K562 (cell line): ENCODE measurements around the gene RNF207. TPM values are rescaled to one million over a fixed set of nuclear protein-coding genes. Genes with fewer than 3 reads are reported as not detected.
A peak's percentile ranks its signal among the peaks of the same experiment; 100 is the strongest.

Experiments used
- ATAC-seq: fragments of 200-7000 bp; cut with Tn5 transposase; 3 replicates; pipeline ENCODE4 v1.9.1; 2020; ENCODE audit warnings: moderate library complexity
- BruUV-seq: library from RNA; stranded (reverse); fragments of 400-500 nt; replicated peaks from 2 replicates; lab custom pipeline; 2021; lab: Mats Ljungman, UMichigan
- CTCF ChIA-PET: fragments of 300-600 bp; formaldehyde crosslinking; extraction: SDS; loops from one replicate; lab custom pipeline; 2021; ENCODE audit warnings: low intra/inter-chr PET ratio; lab: Yijun Ruan, JAX
- POLR2A ChIA-PET: fragments of 300-600, 350-650 bp; sonication (Branson Sonifier 250); formaldehyde crosslinking; extraction: SDS; loops from one replicate; lab custom pipeline; 2021; ENCODE audit warnings: antibody characterized with exemption, inconsistent platforms; lab: Yijun Ruan, JAX
- DNase-seq, 4 experiments: peaks; one replicate each; pipeline versions ENCODE4 v3.0.0 to v3.0.0-alpha.2; 2011 to 2018; ENCODE audit warnings: low spot score in 3 of 4, mixed read lengths in 3 of 4; ENCODE audit errors: extremely low read depth in 1 of 4
- FAIRE-seq: peaks from 2 replicates; lab custom pipeline; 2011; peaks lifted over from hg19 to GRCh38; lab: Jason Lieb, UNC
- H2AFZ ChIP-seq: 2 replicates; pipeline ENCODE4 v1.6.0; 2011; ENCODE audit warnings: low read depth, low read length, control low read depth, inconsistent platforms
- H3K27ac ChIP-seq: fragments of 200-600 bp; 3 replicates; pipeline ENCODE4 v1.8.0; 2011; ENCODE audit warnings: low read depth, mild to moderate bottlenecking, control low read depth, inconsistent platforms, low read length, moderate library complexity, mixed read lengths; ENCODE audit errors: extremely low read depth
- H3K27me3 ChIP-seq, 2 experiments: fragments of 300-600 bp in 1 of 2; 2 replicates in 1 of 2; 3 replicates in 1 of 2; pipeline versions ENCODE4 v1.6.0 to v1.8.0; 2011; ENCODE audit warnings: inconsistent platforms in 2 of 2, low read length in 2 of 2, mild to moderate bottlenecking in 1 of 2, mixed read lengths in 1 of 2, moderate library complexity in 1 of 2; ENCODE audit not compliant: control insufficient read depth in 2 of 2, insufficient read depth in 2 of 2
- H3K36me3 ChIP-seq: fragments of 300-600 bp; 3 replicates; pipeline ENCODE4 v1.8.0; 2011; ENCODE audit warnings: mild to moderate bottlenecking, low read length, inconsistent platforms; ENCODE audit not compliant: control insufficient read depth, insufficient read depth
- H3K4me1 ChIP-seq, 2 experiments: fragments of 200-600 bp in 1 of 2; replicated peaks in 1 of 2; 2 replicates in 1 of 2; 3 replicates in 1 of 2; pipeline versions ENCODE4 v1.5.1 to v1.8.0; 2011; ENCODE audit warnings: inconsistent platforms in 2 of 2, low read length in 2 of 2, mild to moderate bottlenecking in 1 of 2, mixed read lengths in 1 of 2, moderate library complexity in 1 of 2; ENCODE audit not compliant: control insufficient read depth in 2 of 2, insufficient read depth in 2 of 2
- H3K4me2 ChIP-seq: 2 replicates; pipeline ENCODE4 v1.6.1; 2011; ENCODE audit warnings: low read length, control low read depth, inconsistent platforms, mixed read lengths; ENCODE audit not compliant: insufficient read depth
- H3K4me3 ChIP-seq: fragments of 200-600 bp; sonication (generic), shearing (Covaris generic); 2 replicates; pipeline ENCODE4 v1.5.1; 2016; ENCODE audit warnings: control low read depth, inconsistent platforms
- H3K79me2 ChIP-seq: fragments of 200-600 bp; 3 replicates; pipeline ENCODE4 v1.8.0; 2011; ENCODE audit warnings: low read length, inconsistent platforms; ENCODE audit not compliant: control insufficient read depth, insufficient read depth
- H3K9ac ChIP-seq, 2 experiments: 2 replicates each; pipeline versions ENCODE4 v1.6.0 to v1.6.1; 2011; ENCODE audit warnings: low read depth in 2 of 2, low read length in 2 of 2, control low read depth in 1 of 2, inconsistent platforms in 1 of 2, mild to moderate bottlenecking in 1 of 2, mixed read lengths in 1 of 2; ENCODE audit not compliant: insufficient read depth in 1 of 2
- H3K9me1 ChIP-seq: one replicate; pipeline ENCODE4 v1.6.0; 2011; ENCODE audit warnings: inconsistent platforms, mild to moderate bottlenecking, low read length, moderate library complexity; ENCODE audit not compliant: control insufficient read depth, insufficient read depth
- H3K9me3 ChIP-seq: replicated peaks from 2 replicates; pipeline ENCODE4 v1.5.1; 2011; ENCODE audit warnings: low read depth, low read length, inconsistent platforms; ENCODE audit not compliant: control insufficient read depth, insufficient read depth
- H4K20me1 ChIP-seq: replicated peaks from 2 replicates; pipeline ENCODE4 v1.6.1; 2011; ENCODE audit warnings: low read length, inconsistent platforms, mixed read lengths; ENCODE audit not compliant: control insufficient read depth, insufficient read depth
- CEBPG ChIP-seq, 3 experiments: fragments of 200-800 bp in 1 of 3; sonication (Bioruptor generic) in 1 of 3; sonication (generic) in 1 of 3; formaldehyde crosslinking in 1 of 3; IDR thresholded peaks in 2 of 3; conservative IDR thresholded peaks in 1 of 3; 2 replicates each; pipeline versions ENCODE4 v1.6.1 to v1.8.0; 2016 to 2022; ENCODE audit warnings: missing compliant biosample characterization in 2 of 3, missing genetic modification characterization in 2 of 3, mild to moderate bottlenecking in 1 of 3, missing genetic modification reagents in 1 of 3
- GATAD2A ChIP-seq: fragments of 450-650 bp; IDR thresholded peaks from 2 replicates; pipeline ENCODE4 v1.6.1; 2017
- HNRNPLL ChIP-seq: fragments of 200-400 bp; formaldehyde crosslinking; IDR thresholded peaks from 2 replicates; pipeline ENCODE4 v1.6.1; 2017; ENCODE audit warnings: low read length, low read depth, mild to moderate bottlenecking; ENCODE audit not compliant: poor library complexity, severe bottlenecking
- ZC3H8 ChIP-seq: fragments of 450-650 bp; IDR thresholded peaks from 2 replicates; pipeline ENCODE4 v1.6.1; 2017
- WGBS: fragments of 100-300 bp; shearing (Covaris generic); methylation state at CpG from one replicate; pipeline ENCODE4 v1.1.6; 2016; ENCODE audit warnings: low coverage, mixed read lengths; ENCODE audit not compliant: insufficient coverage; ENCODE audit errors: missing lambda C conversion rate; 5-methylcytosine and 5-hydroxymethylcytosine counted together
- in situ Hi-C: fragments of 300-500 bp; cut with MboI; formaldehyde crosslinking; loops from 4 replicates; pipeline ENCODE4 v1.15.0; 2018; ENCODE audit warnings: inconsistent platforms, mixed read lengths
- intact Hi-C: fragments of 100-400 bp; cut with micrococcal nuclease; formaldehyde crosslinking; loops from 2 replicates; pipeline ENCODE4 v1.14.2; 2022
- polyA plus RNA-seq, 8 experiments: library from polyadenylated mRNA; depleted of rRNA in 4 of 8; stranded (reverse) in 5 of 8; unstranded in 3 of 8; fragments of >200 nt; fragmentation: Nextera tagmentation in 2 of 8; fragmentation: Illumina TruSeq in 1 of 8; extraction: Ambion mirVana in 2 of 8; extraction: Trizol in 1 of 8; gene quantifications; 2 replicates each; pipeline versions ENCODE4 v1.2.1 to v1.2.3, GENCODE V29; 2011 to 2014; ENCODE audit warnings: inconsistent platforms in 1 of 8, missing spikeins in 1 of 8
- total RNA-seq, 7 experiments: library from RNA; depleted of rRNA in 6 of 7; stranded (reverse); fragments of >200 nt in 6 of 7; fragmentation: Illumina TruSeq in 2 of 7; extraction: Trizol in 2 of 7; gene quantifications; 2 replicates each; pipeline versions ENCODE4 v1.2.1 to v1.2.3, GENCODE V29; 2011 to 2021; ENCODE audit warnings: low replicate concordance in 1 of 7
- TF ChIP-seq, protein P1 (sequence below), 2 experiments: fragments of 450-650 bp; formaldehyde crosslinking in 1 of 2; IDR thresholded peaks; 2 replicates each; pipeline versions ENCODE4 v1.4.0 to v1.6.1; 2014 to 2020; ENCODE audit warnings: mild to moderate bottlenecking in 2 of 2, borderline replicate concordance in 1 of 2, low read depth in 1 of 2

The RNF207 gene
- total and polyA plus RNA-seq, 9 of the 15 experiments (the other 6 are each of a cell fraction or from before 2014, with no cell fraction given) = 2.7 to 30.6 (median 12.9) TPM

DNA sequence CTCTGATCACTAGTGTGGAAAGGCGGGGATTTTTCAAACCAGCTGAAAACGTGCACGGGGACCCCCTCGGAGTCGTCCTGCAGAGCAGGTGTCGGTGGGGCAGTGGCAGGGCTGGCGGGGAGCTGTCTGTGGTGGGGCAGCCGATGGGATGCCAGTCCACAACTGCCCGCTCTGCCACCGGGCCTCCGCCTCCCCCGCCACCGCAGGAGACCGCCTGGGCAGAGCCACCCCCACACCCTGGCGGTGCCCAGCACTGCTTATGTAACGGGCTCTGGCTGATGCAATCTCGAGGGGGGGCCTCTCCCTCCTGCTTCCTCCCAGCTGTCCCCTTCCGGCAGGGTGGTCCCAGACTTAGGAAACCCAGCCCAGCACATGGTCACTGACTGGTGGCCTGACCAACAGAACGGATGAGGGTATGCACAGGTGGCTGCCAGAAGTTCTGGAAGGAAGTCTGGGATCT is 35.1 kb upstream of the RNF207 start:
- Histone ChIP-seq H3K9ac (no peak overlapping the region; a peak in 1 of 4 replicates), H4K20me1 (peaks cover 39% of the 10 kb centered on the region), H3K79me2 (no peaks in the 10 kb centered on the region), H3K4me2 (no peak overlapping the region), H2AFZ (no peak overlapping the region), H3K27me3 (peaks cover 27 to 57% of the 10 kb centered on the region in 2 experiments), H3K9me3 (no peaks in the 10 kb centered on the region), H3K27ac (no peak overlapping the region), H3K36me3 (no peaks in the 10 kb centered on the region), H3K4me3 (no peak overlapping the region), H3K9me1 (no peaks in the 10 kb centered on the region), H3K4me1 (peaks cover 0 to 33% of the 10 kb centered on the region in 2 experiments; a peak in 2 of 5 replicates)
- ChIA-PET POLR2A (interaction anchor here (0.7 to 1.3 kb wide), 2 partner anchors 10 to 12 kb away, joined by 5 read pairs; no protein-coding TSS in a partner anchor), CTCF (no interaction called here)
- TF ChIP-seq CEBPG (CRISPR knock-in tag; IDR thresholded peaks at IDR 0.05) (peak; percentile 9; the same call in 1 of the 2 replicates), CEBPG (tag; conservative IDR thresholded peaks at IDR 0.05 in 1 of 2, IDR thresholded peaks at IDR 0.05 in 1 of 2) (no peak; a peak in 1 of 4 replicates), GATAD2A (no peak)
- intact Hi-C loops = no loop called here
- FAIRE-seq (no peak), DNase-seq (no peak), ATAC-seq (no peak)
- in situ Hi-C loops = no loop called here
- 38% methylated on average over 18 of the region's 19 CpGs for WGBS
- BruUV-seq = no TSS peak

DNA sequence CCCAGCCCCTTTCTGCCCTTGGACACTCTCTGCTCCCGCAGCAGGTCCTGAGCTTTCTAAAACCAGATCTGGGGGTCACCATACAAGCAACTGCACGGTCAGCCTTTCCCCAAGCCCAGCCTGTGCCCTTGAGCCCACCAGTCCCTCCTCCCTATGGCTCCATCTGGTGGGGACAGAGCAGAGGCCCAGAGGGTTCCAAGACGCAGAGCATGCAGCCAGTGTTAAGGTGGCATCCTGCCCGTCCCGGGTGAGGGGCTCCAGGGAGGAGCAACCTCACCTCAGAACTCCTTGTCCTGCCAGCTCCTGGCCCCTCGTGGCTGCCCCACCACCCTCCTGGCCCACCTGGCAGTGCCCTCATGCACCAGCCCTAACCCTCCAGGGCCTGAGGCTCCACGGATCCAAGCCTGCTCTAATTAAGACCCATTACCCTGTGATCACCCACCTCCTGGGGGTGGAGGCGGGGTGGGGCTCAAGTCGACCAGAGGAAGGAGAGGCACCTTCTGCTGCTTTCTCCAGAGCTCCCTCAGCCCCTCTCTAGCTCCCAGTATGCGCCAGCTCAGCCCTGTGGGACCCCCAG is 34.3 kb upstream of the RNF207 start:
- peak; percentile 81 for ATAC-seq
- 12% methylated on average over 10 of the region's 10 CpGs for WGBS
- in situ Hi-C loops = no loop called here
- TF ChIP-seq HNRNPLL (no peak), ZC3H8 (no peak)
- TF ChIP-seq, protein P1, sequence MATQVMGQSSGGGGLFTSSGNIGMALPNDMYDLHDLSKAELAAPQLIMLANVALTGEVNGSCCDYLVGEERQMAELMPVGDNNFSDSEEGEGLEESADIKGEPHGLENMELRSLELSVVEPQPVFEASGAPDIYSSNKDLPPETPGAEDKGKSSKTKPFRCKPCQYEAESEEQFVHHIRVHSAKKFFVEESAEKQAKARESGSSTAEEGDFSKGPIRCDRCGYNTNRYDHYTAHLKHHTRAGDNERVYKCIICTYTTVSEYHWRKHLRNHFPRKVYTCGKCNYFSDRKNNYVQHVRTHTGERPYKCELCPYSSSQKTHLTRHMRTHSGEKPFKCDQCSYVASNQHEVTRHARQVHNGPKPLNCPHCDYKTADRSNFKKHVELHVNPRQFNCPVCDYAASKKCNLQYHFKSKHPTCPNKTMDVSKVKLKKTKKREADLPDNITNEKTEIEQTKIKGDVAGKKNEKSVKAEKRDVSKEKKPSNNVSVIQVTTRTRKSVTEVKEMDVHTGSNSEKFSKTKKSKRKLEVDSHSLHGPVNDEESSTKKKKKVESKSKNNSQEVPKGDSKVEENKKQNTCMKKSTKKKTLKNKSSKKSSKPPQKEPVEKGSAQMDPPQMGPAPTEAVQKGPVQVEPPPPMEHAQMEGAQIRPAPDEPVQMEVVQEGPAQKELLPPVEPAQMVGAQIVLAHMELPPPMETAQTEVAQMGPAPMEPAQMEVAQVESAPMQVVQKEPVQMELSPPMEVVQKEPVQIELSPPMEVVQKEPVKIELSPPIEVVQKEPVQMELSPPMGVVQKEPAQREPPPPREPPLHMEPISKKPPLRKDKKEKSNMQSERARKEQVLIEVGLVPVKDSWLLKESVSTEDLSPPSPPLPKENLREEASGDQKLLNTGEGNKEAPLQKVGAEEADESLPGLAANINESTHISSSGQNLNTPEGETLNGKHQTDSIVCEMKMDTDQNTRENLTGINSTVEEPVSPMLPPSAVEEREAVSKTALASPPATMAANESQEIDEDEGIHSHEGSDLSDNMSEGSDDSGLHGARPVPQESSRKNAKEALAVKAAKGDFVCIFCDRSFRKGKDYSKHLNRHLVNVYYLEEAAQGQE (IDR thresholded peaks at IDR 0.05; ENCODE audit: borderline replicate concordance) = peak; percentile 43; the same call in 1 of the 2 replicates
- TF ChIP-seq, protein P1 (CRISPR knock-in tag; IDR thresholded peaks at IDR 0.05; ENCODE audit: low read depth) = no peak

More for the DNA sequence above, 34.3 kb upstream of the RNF207 start:
- H3K4me1 ChIP-seq = peaks cover 0 to 33% of the 10 kb centered on the region in 2 experiments; a peak in 2 of 5 replicates
- H3K9ac ChIP-seq = peak overlapping the region in 1 of 2 experiments; percentile 61; a peak in 1 of 4 replicates
- H3K4me2 ChIP-seq = no peak overlapping the region
- H3K4me3 ChIP-seq = no peak overlapping the region
- peak; percentile 23 for FAIRE-seq
- H3K36me3 ChIP-seq = no peaks in the 10 kb centered on the region
- POLR2A ChIA-PET = interaction anchor here (0.6 to 1.3 kb wide), 3 partner anchors 11 to 106 kb away, joined by 3 to 5 read pairs (median 3); no protein-coding TSS in a partner anchor
- H3K79me2 ChIP-seq = no peaks in the 10 kb centered on the region
- CTCF ChIA-PET = interaction anchor here (0.5 to 0.6 kb wide), 2 partner anchors 17 to 63 kb away, joined by 3 read pairs; no protein-coding TSS in a partner anchor
- H3K9me3 ChIP-seq = no peaks in the 10 kb centered on the region
- no peak overlapping the region for H2AFZ ChIP-seq
- intact Hi-C loops = no loop called here
- no peak overlapping the region for H3K27ac ChIP-seq
- no peaks in the 10 kb centered on the region for H3K9me1 ChIP-seq
- H3K27me3 ChIP-seq = peaks cover 24 to 54% of the 10 kb centered on the region in 2 experiments
- no TSS peak for BruUV-seq
- peaks cover 40% of the 10 kb centered on the region for H4K20me1 ChIP-seq
- peak in 3 of 4 experiments; percentile 33 to 51 (median 48) for DNase-seq
